Kidney tubule cell (primary cell): Measurements from ENCODE around the gene WDR36.

Experiments used
- DNase-seq: peaks from one replicate; pipeline ENCODE4 v3.0.0-alpha.2; 2018; ENCODE audit warnings: low spot score

The WDR36 gene

GRCh38 chr5:111092062-111092853 lies at the start of gene WDR36:
WDR36 (plus strand) TSS chr5:111092348; CDS start chr5:111092457, 109 bp downstream.
- peak; percentile 92 for DNase-seq

- DNase-seq, result no peak
Measured at GRCh38 chr5:111043712-111044506, 48.2 kb upstream of the WDR36 start.

DNA sequence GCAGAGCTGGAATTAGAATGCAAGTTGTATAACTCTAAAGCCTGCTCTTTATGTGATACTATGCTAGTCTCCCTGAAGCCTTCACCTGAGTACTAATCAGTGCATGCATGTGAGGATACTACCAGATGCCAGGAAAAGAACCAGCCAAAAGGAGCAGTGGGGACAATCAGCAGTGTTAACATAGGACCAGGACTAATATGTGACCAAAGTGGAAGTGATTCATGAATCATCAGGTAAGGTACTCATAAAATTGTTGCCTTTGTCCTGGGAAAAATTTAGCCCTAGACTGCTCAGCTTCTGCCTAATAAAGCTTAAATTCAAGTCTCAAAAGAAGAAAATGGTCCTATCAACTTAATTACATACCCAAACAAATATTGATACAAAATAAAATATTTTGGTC lies 34.1 kb upstream of the WDR36 start:
- DNase-seq, result peak; percentile 12

GRCh38 chr5:111060169-111060568 lies 32.0 kb upstream of the WDR36 start:
- no peak for DNase-seq

- DNase-seq, result no peak
Measured at GRCh38 chr5:111061618-111062017, 30.5 kb upstream of the WDR36 start.

DNA sequence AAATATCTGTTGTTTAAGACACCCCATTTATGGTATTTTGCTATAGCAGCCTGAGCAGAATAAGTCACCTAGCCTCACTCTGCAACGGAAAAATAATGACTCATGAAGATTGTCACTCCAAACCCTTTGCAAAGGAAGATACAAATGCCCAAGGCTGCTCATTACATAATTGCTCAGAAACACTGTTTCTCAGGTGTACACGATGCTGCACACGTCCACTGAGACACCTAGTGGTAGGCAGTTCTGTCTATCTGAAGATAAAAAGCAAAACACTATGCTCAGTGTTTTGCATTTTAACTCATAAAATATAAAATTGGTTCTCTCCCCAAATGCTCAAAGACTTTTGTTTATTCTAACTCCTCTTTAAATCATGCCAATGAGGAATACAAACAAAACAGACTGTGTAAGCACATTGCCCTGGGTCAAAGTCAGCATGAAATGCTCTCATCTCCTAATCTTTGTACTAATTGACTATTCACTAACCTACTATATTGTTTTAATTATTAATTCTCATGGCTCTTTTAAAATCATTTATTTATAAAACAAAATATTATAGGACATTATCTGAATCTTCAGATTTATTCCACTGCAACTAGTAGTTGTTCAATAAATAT lies 28.3 kb upstream of the WDR36 start:
- DNase-seq, result peak; percentile 59

GRCh38 chr5:111066261-111066938 lies 25.7 kb upstream of the WDR36 start:
- no peak for DNase-seq

GRCh38 chr5:111068213-111068612 lies 23.9 kb upstream of the WDR36 start:
- DNase-seq, result no peak

GRCh38 chr5:111069839-111070238 lies 22.3 kb upstream of the WDR36 start:
- DNase-seq, result peak; percentile 22

GRCh38 chr5:111070272-111071134 lies 21.6 kb upstream of the WDR36 start:
- DNase-seq, result peak; percentile 35

DNA sequence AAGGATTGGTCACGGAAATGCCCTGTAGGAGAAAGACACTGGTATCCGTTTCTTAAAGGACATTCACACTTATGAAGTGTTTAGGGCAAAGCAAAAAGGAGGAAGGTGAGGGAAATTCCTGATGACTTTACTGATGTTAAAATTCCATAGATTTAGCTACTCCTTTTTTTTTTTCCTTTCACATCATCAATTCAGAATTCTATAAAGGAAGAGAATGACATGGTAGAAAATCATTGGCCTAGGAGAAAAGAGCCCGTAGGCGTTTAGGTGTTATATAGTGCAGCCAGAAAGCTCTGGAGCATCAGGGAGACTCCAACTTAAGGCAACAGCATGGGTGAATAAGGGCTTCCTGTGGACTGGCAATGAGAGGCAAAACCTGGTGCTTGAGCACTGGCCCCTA lies 20.7 kb upstream of the WDR36 start, which contains the start of gene TSLP:
TSLP (plus strand) TSS at position 301 of the 400 bp plus-strand sequence. CDS start 178 bp downstream, outside the sequence.
- DNase-seq, result no peak

GRCh38 chr5:111072949-111073682 lies 19.0 kb upstream of the WDR36 start:
- DNase-seq, result peak; percentile 53

GRCh38 chr5:111074244-111074643 lies 17.9 kb upstream of the WDR36 start:
- DNase-seq, result no peak

GRCh38 chr5:111075520-111075919 lies 16.6 kb upstream of the WDR36 start:
- DNase-seq, result peak; percentile 86

GRCh38 chr5:111076091-111076490 lies 16.1 kb upstream of the WDR36 start:
- DNase-seq, result no peak

DNA sequence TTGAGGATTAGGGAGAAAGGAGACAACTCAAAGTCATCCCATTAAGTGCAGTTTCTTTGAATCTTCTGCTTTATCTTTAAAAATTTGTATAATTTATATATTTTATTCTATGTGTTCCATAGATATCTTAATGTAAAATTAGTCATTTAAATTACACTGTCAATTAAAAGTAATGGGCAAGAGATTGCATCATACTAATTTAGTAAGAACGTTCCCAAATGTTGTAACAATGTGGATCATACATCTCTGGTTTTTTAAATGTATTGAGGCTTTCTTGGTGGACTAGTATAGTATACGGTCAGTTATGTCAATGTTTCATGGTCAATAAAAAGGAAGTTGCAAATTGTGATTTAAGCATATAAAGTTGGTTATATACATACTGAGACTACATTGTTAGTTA lies 14.5 kb upstream of the WDR36 start:
- DNase-seq, result no peak

DNA sequence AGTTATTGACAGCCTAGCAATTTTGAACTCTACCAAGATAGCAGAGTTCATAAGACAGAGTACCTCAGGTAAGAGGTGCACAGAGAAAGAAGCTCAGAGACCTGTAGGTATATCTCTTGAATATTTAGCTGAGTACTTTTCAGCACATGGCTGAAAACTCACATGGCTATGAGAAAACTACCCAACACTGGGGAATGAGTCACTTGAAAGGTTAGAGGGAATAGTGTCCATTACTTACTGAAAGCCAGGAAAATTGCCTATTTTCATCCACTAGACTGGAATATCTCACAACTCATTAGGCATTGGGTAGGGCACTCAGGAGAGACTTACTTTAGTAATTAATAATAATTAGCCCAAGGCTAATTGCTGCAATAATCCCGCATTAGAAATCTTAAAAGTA lies 12.3 kb upstream of the WDR36 start:
- DNase-seq, result no peak

- no peak for DNase-seq
Measured at GRCh38 chr5:111083323-111083722, 8.8 kb upstream of the WDR36 start.

DNA sequence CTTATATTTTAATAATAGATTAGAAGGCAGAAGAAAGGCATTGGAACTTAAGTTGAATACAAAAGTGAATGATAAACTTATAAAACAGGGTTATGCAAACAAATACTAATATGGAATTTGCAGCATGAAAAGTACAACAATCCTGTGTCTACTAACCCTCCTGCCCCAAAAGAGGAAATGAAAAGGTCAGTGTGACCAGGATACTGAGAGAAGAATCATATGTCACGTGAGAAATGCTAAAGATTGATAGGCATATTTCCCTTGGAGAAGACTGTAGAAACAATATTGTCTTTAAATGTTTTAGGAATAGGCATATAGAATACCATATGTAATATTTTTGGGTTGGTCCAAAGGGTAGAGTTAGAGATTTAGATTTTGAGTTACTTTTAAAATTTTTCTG lies 3.8 kb downstream of the WDR36 start:
- no peak for DNase-seq

GRCh38 chr5:111099058-111099778 lies 7.1 kb downstream of the WDR36 start:
- no peak for DNase-seq
